GM12891 (cell line): ENCODE measurements around the gene ARSB.
"Not testable (repeated sequence)": the region's sequence is repeated elsewhere in the genome, so short reads cannot be mapped to it uniquely, and the experiment has no call there.

Experiments
- DNase-seq: peaks from one replicate; pipeline ENCODE4 v3.0.0; 2011; ENCODE audit warnings: low spot score; ENCODE audit not compliant: insufficient read length
- FAIRE-seq: peaks from 2 replicates; lab custom pipeline; 2011; peaks lifted over from hg19 to GRCh38; lab: Jason Lieb, UNC
- PAX5 ChIP-seq: IDR thresholded peaks from 2 replicates; pipeline ENCODE4 v1.6.1; 2011; ENCODE audit warnings: low read length, moderate library complexity, mild to moderate bottlenecking; ENCODE audit not compliant: insufficient read depth, severe bottlenecking
- POLR2A ChIP-seq: IDR thresholded peaks from 2 replicates; pipeline ENCODE4 v1.6.1; 2011; ENCODE audit warnings: low read depth, low read length, control low read depth
- POLR2AphosphoS5 ChIP-seq: IDR thresholded peaks from 2 replicates; pipeline ENCODE4 v1.6.1; 2011; ENCODE audit warnings: low read depth, low read length, control low read depth
- POU2F2 ChIP-seq: IDR thresholded peaks from 2 replicates; pipeline ENCODE4 v1.6.1; 2011; ENCODE audit warnings: low read depth, mild to moderate bottlenecking, control low read depth, low read length, moderate library complexity
- SPI1 ChIP-seq: IDR thresholded peaks from 2 replicates; pipeline ENCODE4 v1.6.1; 2011; ENCODE audit warnings: low read depth, low read length, control low read depth
- TAF1 ChIP-seq: IDR thresholded peaks from 2 replicates; pipeline ENCODE4 v1.6.1; 2011; ENCODE audit warnings: low read depth, low read length, control low read depth

Gene ARSB

GRCh38 chr5:78734950-78735349 lies 250.2 kb downstream of the ARSB start:
- FAIRE-seq = no peak
- TF ChIP-seq POLR2A (no peak), SPI1 (no peak), POU2F2 (no peak), TAF1 (no peak), PAX5 (no peak), POLR2AphosphoS5 (no peak)
- DNase-seq = no peak

- peak; percentile 54 for FAIRE-seq
Observed at GRCh38 chr5:78734094-78734845, 250.8 kb downstream of the ARSB start.

GRCh38 chr5:78732721-78733120 lies 252.4 kb downstream of the ARSB start:
- DNase-seq = not testable (repeated sequence)
- TF ChIP-seq SPI1 = peak; percentile 91
- peak; percentile 5 for FAIRE-seq

More at GRCh38 chr5:78734094-78734845, 250.8 kb downstream of the ARSB start:
- no peak for TF ChIP-seq POU2F2
- no peak for TF ChIP-seq POLR2A
- TF ChIP-seq POLR2AphosphoS5 = no peak
- TF ChIP-seq TAF1 = no peak
- no peak for TF ChIP-seq PAX5
- no peak for TF ChIP-seq SPI1
- no peak for DNase-seq

GRCh38 chr5:78731884-78732283 lies 253.2 kb downstream of the ARSB start:
- FAIRE-seq (no peak), DNase-seq (no peak)
- TF ChIP-seq SPI1 = no peak
- no peak for TF ChIP-seq POLR2AphosphoS5
- TF ChIP-seq POU2F2 = no peak
- no peak for TF ChIP-seq TAF1
- TF ChIP-seq POLR2A = no peak
- no peak for TF ChIP-seq PAX5

- DNase-seq = no peak
- TF ChIP-seq SPI1 (no peak), POU2F2 (no peak), POLR2A (no peak), PAX5 (no peak), POLR2AphosphoS5 (no peak), TAF1 (no peak)
- FAIRE-seq = no peak
Observed at GRCh38 chr5:78730300-78731094, 254.6 kb downstream of the ARSB start.

- peak; percentile 87 for TF ChIP-seq POU2F2
- TF ChIP-seq POLR2A = peak; percentile 51; the same call in 1 of the 2 replicates
- TF ChIP-seq SPI1 = peak; percentile 97
- peak; percentile 78 for TF ChIP-seq PAX5
- TF ChIP-seq TAF1 = no peak
- no peak; the same call in 1 of the 2 replicates for TF ChIP-seq POLR2AphosphoS5
- DNase-seq = peak; percentile 25
- FAIRE-seq = peak; percentile 99
Observed at GRCh38 chr5:78727786-78728761, 257.0 kb downstream of the ARSB start.
